ENCODE measurements around the gene PSME3.

PSME3 gene

GRCh38 chr17:42832934-42833766 is at the start of gene PSME3:
Gene PSME3, plus strand, starts transcription at chr17:42833397. Its CDS starts 235 bp downstream, at chr17:42833632.
- in situ Hi-C loops (cut with MboI; ENCODE audit: low pct_unique_long_range_greater_than_20kb, low sequenced_read_pairs, unreplicated experiment) = no loop called here
- DNase-seq (ENCODE audit: low spot score) = peak; percentile 92
- TF ChIP-seq, protein P1, sequence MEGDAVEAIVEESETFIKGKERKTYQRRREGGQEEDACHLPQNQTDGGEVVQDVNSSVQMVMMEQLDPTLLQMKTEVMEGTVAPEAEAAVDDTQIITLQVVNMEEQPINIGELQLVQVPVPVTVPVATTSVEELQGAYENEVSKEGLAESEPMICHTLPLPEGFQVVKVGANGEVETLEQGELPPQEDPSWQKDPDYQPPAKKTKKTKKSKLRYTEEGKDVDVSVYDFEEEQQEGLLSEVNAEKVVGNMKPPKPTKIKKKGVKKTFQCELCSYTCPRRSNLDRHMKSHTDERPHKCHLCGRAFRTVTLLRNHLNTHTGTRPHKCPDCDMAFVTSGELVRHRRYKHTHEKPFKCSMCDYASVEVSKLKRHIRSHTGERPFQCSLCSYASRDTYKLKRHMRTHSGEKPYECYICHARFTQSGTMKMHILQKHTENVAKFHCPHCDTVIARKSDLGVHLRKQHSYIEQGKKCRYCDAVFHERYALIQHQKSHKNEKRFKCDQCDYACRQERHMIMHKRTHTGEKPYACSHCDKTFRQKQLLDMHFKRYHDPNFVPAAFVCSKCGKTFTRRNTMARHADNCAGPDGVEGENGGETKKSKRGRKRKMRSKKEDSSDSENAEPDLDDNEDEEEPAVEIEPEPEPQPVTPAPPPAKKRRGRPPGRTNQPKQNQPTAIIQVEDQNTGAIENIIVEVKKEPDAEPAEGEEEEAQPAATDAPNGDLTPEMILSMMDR (IDR thresholded peaks at IDR 0.05; ENCODE audit: extremely low read depth, insufficient read depth, missing control alignments) = no peak

GRCh38 chr17:42783791-42784138 is 49.4 kb upstream of the PSME3 start:
- TF ChIP-seq, protein P1 (IDR thresholded peaks at IDR 0.05; ENCODE audit: extremely low read depth, insufficient read depth, missing control alignments) = no peak
- DNase-seq (ENCODE audit: low spot score) = no peak
- in situ Hi-C loops (cut with MboI; ENCODE audit: low pct_unique_long_range_greater_than_20kb, low sequenced_read_pairs, unreplicated experiment) = no loop called here

- no peak for DNase-seq (ENCODE audit: low spot score)
- TF ChIP-seq, protein P1 (IDR thresholded peaks at IDR 0.05; ENCODE audit: extremely low read depth, insufficient read depth, missing control alignments) = no peak
- in situ Hi-C loops (cut with MboI; ENCODE audit: low pct_unique_long_range_greater_than_20kb, low sequenced_read_pairs, unreplicated experiment) = no loop called here
These were observed 48.8 kb upstream of the PSME3 start for GRCh38 chr17:42784409-42784808.

- in situ Hi-C loops (cut with MboI; ENCODE audit: low pct_unique_long_range_greater_than_20kb, low sequenced_read_pairs, unreplicated experiment) = no loop called here
- TF ChIP-seq, protein P1 (IDR thresholded peaks at IDR 0.05; ENCODE audit: extremely low read depth, insufficient read depth, missing control alignments) = no peak
- DNase-seq (ENCODE audit: low spot score) = no peak
These were observed 48.2 kb upstream of the PSME3 start for GRCh38 chr17:42784811-42785592.

GRCh38 chr17:42787266-42787665 is 45.9 kb upstream of the PSME3 start:
- in situ Hi-C loops (cut with MboI; ENCODE audit: low pct_unique_long_range_greater_than_20kb, low sequenced_read_pairs, unreplicated experiment) = no loop called here
- TF ChIP-seq, protein P1 (IDR thresholded peaks at IDR 0.05; ENCODE audit: extremely low read depth, insufficient read depth, missing control alignments) = no peak
- DNase-seq (ENCODE audit: low spot score) = no peak

GRCh38 chr17:42791948-42792347 is 41.2 kb upstream of the PSME3 start:
- TF ChIP-seq, protein P1 (IDR thresholded peaks at IDR 0.05; ENCODE audit: extremely low read depth, insufficient read depth, missing control alignments) = no peak
- DNase-seq (ENCODE audit: low spot score) = no peak
- in situ Hi-C loops (cut with MboI; ENCODE audit: low pct_unique_long_range_greater_than_20kb, low sequenced_read_pairs, unreplicated experiment) = no loop called here

All from GM13977 (cell line).